WI38 (cell line): ENCODE data around the gene LCAT.

Experiments
- H3K4me3 ChIP-seq: 2 replicates; pipeline ENCODE4 v1.5.1; 2011; ENCODE audit warnings: low read depth, mild to moderate bottlenecking, control low read depth, low read length
- CTCF ChIP-seq: IDR thresholded peaks from 2 replicates; pipeline ENCODE4 v1.5.1; 2012; ENCODE audit warnings: low read depth, mild to moderate bottlenecking, control low read depth, low read length

Gene LCAT

DNA sequence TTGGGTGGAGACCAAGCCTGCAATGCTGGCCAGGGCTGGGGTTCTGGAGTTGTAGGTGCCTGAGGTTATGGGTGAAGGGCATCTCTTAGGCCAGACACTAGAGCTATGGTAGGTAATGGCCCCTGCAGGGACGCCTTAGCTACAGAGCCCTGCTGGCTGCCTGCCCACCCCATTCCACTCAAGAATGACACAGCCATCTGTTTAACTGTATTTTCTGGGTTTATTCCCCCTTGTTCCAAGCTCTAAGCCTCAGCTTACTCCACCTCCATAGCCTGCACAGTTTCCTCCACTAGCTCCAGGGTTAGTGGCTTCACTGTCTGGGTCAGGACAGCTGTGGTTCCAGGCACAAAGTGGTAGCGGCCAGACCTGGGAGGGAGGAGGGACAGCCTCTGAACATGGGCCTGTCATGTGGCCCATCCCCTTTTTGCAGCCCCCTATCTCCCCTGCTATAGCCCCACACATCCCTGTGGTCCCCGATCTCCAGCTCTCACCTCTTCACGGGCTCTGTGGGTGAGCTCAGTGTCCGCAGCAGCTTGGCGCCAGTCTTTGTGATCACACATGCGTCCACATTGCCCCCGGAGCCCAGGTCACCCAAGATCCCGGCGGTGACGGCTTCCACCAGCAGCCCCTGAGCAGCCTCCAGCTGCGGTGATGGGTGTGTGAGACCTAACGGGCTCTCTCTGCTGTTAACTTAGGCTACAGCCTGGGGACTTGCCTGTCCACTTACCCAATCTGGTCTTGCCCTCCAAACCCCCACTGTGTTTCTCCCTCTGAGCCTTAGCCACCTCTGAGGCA, 9.4 kb downstream of the LCAT start:
- TF ChIP-seq CTCF, result no peak
- peak overlapping the region; percentile 85; the same call in 1 of the 2 replicates for H3K4me3 ChIP-seq

GRCh38 chr16:67933805-67934204, 10.1 kb downstream of the LCAT start:
- H3K4me3 ChIP-seq, result no peak overlapping the region
- no peak for TF ChIP-seq CTCF

DNA sequence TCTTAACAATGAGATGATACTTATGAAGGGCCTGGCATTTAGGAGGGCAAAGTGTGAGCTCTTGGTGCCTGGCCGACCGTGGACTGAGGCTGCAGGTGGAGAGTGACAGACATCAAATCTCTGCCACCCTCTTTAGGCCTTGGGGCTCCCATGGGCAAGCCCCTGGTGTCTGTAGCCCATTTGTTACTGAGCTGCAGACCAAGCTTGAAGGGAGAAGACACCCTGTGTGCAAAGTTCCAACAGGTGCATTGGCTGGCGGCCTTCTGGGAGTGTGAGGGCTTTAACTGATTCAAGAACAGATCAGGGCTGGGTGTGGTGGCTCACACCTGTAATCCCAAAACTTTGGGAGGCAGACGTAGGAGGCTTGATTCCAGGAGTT, 11.5 kb downstream of the LCAT start:
- H3K4me3 ChIP-seq, result no peak overlapping the region
- no peak for TF ChIP-seq CTCF

DNA sequence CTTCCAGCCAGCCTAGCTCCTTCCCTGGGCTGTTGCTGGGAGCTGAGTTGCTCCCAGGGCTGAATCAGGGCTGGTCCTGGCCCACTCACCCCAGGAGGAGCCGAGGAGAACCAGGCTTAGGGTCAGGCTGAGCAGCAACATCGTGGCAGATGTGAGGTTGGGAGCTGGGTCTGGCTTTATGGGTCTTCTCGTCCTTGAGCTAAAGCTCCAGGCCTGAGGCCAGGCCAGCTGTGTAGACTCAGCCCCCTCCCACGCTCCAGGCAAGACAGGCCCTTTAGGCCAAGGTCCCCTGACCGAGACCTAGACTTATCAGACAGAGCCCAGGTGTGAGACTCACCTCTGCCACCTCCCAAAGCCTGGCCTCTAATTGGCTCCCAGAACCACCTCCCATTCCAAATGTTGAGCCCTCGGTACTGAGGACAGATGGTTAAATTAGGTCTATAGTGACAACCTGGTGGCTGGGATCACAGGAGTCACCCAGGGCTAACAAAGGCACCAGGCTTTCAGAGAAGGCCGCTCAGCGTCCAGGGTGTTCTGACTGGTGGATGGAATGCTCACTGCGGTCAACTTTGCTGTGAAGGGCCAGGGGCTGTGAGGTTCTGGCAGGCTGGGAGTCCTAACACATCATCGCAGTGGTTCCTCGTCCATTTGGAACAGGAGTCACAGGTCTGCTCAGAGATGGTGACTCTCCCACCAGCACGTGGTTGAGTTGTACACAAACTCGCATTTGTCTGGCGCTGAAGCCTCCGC, 12.0 kb downstream of the LCAT start, which contains the start of gene CTRL:
Gene CTRL, minus strand, starts transcription at position 151 of the 750 bp plus-strand sequence. Its CDS starts 10 bp downstream, at position 141.
- H3K4me3 ChIP-seq, result no peak within 1 kb of the TSS
- no peak for TF ChIP-seq CTCF

- no peak for TF ChIP-seq CTCF
- H3K4me3 ChIP-seq, result no peak overlapping the region
Observed at GRCh38 chr16:67930678-67931211, 13.2 kb downstream of the LCAT start.

- no peak for TF ChIP-seq CTCF
- H3K4me3 ChIP-seq, result no peak overlapping the region
Observed at GRCh38 chr16:67930191-67930590, 13.7 kb downstream of the LCAT start.
